T1000 (cell line): Measurements from ENCODE around the gene JAKMIP3.

Experiments used
- DNase-seq: peaks from one replicate; lab custom pipeline; 2025; ENCODE audit warnings: mixed read lengths; lab: John Stamatoyannopoulos, UW

JAKMIP3 gene

GRCh38 chr10:132044803-132045202 lies 20.9 kb upstream of the JAKMIP3 start:
- DNase-seq = no peak

DNA sequence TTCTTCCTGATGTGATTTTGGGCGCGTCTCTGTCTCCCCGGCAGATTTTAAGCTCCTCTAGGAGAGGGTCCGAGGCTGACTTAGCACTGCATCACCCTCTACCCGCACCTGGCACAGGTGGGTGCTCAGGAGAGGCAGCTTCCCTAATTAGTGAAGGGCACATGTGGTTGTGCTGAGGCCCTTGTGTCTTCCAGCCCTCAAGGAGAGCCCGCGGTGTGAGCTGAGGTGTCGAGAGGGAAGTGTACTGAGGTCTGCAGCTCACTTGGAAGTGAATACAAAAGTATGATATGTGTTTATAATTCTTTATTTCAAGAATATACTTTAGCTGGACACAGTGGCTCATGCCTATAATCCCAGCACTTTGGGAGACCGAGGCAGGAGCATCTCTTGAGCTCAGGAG lies 20.4 kb upstream of the JAKMIP3 start:
- no peak for DNase-seq

DNA sequence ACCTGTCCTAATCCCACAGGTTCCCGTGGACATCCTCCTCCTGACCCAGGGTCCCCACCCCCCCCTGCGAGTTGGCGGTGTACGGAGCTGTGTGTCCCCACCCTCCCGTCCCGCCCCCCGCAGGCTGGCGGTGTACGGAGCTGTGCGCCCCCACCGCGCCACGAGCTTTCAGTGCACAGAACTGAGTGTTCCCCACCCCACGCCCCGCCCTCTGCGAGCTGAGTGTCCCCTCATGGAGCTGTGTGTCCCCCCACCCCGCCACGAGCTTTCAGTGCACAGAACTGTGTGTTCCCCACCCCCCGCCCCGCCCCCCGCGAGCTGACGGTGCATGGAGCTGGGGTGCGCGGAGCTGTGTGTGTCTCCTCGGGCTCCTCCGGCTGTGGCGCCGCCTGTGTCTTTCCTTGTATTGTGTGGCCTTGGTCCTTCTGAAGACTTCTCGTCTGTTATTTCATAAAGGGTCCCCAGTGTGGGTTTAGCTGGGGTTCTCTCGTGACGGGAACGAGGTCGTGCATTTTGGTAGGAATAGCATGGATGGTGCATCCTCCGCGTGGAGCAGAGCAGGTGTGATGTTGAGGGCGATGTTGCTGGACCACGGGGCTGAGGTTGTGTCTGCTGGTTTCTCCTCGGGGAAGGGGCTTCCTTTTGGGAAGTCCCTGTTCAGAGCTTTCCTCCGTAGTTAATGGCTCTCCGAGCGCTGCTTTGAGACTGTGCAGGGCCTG lies 18.0 kb upstream of the JAKMIP3 start:
- no peak for DNase-seq

GRCh38 chr10:132048294-132048667 lies 17.5 kb upstream of the JAKMIP3 start:
- no peak for DNase-seq

GRCh38 chr10:132050191-132050590 lies 15.6 kb upstream of the JAKMIP3 start:
- DNase-seq = no peak

- DNase-seq = no peak
Measured at GRCh38 chr10:132052124-132052523, 13.6 kb upstream of the JAKMIP3 start.

GRCh38 chr10:132054564-132054963 lies 11.2 kb upstream of the JAKMIP3 start:
- DNase-seq = no peak

- DNase-seq = no peak
Measured at GRCh38 chr10:132055616-132056015, 10.1 kb upstream of the JAKMIP3 start.

GRCh38 chr10:132056663-132057062 lies 9.1 kb upstream of the JAKMIP3 start:
- no peak for DNase-seq

GRCh38 chr10:132057191-132057681 lies 8.5 kb upstream of the JAKMIP3 start:
- no peak for DNase-seq

DNA sequence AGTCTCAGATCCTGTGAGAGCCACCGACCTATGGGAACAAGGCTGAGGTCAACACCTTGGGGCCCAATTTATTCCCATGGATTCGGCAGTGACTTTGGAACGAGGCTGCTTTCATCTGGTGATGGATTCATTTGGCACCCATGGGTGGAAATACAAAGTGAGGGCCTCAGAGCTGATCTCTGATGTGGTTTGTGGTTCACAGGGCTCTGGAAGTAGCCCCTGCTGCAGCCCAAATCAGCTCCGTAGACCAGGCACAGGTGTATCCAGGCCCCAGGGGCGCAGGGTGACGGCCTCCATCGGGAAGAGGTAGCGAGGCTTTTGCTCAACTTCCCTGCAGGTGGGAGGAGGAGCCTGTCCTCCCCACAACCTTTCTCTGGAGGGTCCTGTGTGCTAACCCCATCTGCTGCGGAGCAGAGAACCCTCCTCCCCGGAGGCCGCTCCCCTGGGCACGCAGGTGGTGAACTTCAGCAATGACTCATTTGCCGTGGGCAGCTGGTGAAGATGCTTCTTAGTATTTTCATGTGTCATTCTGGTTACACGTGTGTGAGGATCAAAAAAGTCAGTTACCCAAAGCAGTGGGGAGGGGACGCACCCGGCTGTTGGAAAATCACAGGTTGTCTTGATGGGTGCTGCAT lies 7.5 kb upstream of the JAKMIP3 start:
- DNase-seq = no peak

DNA sequence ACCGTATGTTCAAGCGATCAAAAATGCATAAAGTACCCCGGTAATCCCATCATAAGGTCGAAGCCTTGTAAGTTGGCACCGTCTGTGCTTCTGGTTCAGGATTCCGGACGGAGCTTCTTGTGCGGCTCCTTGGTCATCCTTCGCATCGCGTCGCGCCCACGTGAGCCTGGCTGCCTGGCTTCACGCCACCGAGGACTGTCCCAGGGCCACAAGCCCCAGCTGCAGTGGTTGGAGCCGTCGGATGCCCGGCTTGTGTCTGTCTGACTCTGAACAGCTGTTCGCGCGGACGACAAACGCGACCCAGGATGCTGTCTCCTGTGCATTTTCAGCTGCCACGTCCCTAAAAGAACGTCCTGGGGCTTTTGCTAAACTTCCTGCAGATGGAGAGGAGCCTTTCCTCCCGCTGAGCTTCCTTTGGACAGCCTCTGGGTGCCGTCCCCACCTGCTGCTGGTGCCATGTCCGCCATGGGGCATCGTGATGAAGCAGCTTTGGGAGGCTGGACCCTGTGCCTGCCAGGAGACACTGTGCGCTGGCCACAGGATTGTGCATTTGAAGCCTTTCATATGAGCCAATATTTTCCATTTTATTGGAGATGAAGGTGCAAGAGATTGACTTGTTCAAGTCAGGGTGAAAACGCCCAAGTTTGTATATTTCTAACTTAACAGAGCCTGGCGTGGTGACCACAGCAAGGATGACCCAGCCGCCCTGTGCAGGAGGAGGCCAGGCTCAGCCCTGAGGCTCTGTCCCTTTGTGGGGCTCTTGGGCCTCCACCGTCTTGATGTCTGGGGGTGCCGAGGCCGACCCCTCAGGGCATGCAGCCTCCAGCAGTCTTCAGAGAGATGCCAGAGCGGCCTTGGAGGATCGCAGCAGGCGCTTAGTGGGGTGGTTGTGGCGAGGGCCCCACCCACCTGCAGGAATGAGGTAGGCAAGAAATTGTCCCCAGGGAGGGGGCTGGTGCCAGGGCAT lies 6.7 kb upstream of the JAKMIP3 start:
- DNase-seq = no peak

- DNase-seq = no peak
Measured at GRCh38 chr10:132059760-132060508, 5.8 kb upstream of the JAKMIP3 start.

GRCh38 chr10:132061030-132061429 lies 4.7 kb upstream of the JAKMIP3 start:
- DNase-seq = no peak

GRCh38 chr10:132061465-132061864 lies 4.3 kb upstream of the JAKMIP3 start:
- no peak for DNase-seq

DNA sequence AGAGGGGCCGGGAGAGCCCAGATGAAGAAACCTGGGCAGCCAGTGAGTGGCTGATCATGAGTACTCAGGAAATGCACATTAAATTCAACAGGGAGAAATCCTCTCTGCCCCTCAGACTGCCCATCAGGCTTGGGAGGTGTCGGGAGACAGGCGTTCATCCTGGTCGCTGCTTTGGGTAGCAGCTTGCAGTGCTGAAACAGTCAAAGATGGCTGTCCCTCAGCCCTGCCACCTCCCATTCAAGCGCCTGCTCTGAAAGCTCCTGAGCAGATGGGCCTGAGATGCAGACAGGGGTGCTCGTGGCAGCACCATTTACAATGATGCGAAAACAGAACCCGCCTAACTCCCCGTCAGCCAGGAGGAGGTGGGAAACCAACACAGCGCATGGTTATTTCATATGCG lies 3.6 kb upstream of the JAKMIP3 start:
- no peak for DNase-seq

GRCh38 chr10:132062641-132063390 lies 2.9 kb upstream of the JAKMIP3 start:
- no peak for DNase-seq

DNA sequence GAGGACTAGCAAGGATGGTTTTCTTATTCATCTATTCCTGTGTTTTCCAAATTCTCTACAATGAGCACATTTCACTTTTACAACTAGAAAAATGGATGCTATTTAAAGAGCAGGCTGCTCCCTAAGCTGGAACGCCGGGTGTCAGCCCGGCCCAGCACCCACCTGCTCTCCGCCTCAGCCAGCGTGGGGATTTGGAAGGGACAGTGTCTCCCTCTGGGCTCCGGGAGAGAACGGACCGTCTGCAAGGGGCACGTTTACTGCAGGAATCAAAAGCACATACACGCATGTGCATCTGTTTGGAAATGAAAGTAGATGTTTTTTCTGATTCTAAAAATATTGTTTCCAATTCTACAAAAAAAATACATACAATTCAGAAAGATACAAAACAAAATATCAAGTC lies 2.3 kb upstream of the JAKMIP3 start:
- no peak for DNase-seq

DNA sequence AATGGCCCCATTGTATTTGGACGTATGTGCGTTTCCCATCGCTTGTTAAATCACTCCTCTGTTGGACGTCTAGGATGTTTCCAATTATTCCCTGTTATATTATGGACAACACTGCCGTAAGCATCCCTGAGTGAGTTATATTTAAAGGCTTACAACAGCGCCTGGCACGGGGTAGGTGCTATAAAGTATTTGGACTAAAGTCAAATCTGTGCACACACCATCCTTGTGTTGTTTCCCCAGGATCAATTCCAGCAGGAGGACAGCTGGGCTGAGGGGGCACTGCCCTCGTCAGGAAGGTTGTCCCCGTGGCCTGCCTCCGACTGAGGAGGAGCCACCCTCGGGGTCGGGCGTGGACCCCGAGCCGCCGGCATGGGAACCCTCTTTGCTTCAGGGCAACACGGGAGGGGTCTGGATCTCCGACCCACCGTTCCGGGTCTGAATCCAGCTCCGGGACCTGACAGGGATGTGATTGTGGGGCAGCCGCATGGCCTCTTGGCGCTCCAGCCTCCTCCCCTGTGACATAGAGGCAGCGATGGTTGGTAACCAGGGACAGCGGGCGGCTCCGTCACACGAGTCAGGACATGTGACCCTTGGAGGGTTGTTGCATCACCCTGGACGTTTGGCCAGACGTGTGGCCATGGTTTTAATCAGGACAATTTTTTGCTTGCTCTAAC lies 1.5 kb upstream of the JAKMIP3 start:
- no peak for DNase-seq

DNA sequence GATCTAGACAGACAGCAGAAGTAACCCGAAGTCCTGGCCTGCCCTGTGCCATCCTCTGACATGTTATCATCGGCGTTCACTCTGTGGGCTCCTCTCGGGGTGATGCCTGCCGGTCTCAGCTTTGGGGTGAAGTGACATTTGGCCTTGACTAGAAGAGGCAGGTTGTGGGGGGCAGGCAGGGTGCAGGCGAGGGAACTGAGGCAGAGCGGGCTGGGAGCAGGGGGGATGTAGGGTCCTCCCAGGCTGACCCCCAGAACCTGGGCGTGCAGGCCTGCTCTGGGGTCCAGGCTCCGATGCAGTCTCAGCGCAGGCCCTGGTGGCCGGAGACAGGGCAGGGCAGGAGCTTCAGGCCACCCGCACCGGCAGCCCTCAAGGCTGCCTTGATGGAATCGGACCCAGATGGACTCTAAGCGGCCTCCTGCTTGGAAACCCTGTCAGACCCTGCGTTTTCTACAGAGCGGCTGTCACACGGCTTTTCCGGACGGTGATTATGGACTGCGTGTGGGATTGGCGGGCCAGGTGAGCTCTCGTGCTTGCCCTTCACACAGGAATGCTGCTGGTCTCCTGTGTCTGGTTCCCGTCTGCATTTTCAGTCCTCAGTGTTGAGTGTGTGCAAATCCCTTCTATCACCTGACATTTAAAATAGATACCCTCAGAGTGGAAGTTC lies 842 bp upstream of the JAKMIP3 start:
- DNase-seq = no peak
